Gastrocnemius medialis (tissue), 4 donors: ENCODE data around the gene ATXN7L1.

ENCODE experiments used
- CTCF ChIP-seq, 5 experiments: fragments of 450-650 bp in 3 of 5; fragments of 200-600 bp in 2 of 5; sonication (generic) in 2 of 5; IDR thresholded peaks in 4 of 5; conservative IDR thresholded peaks in 1 of 5; 1 replicate in 4 of 5; 2 replicates in 1 of 5; pipeline ENCODE4 v1.5.1; 2016 to 2019; ENCODE audit warnings: antibody characterized with exemption in 5 of 5, mild to moderate bottlenecking in 3 of 5, moderate library complexity in 3 of 5
- POLR2A ChIP-seq, 2 donors: fragments of 450-650 bp; IDR thresholded peaks; one replicate each; pipeline ENCODE4 v1.6.1; 2017; ENCODE audit warnings: antibody characterized with exemption in 2 of 2, mild to moderate bottlenecking in 2 of 2, moderate library complexity in 2 of 2

- TF ChIP-seq CTCF (IDR thresholded peaks at IDR 0.05 in 4 of 5, conservative IDR thresholded peaks at IDR 0.05 in 1 of 5) (no peak), POLR2A (IDR thresholded peaks at IDR 0.05) (no peak)
These were observed 236.5 kb downstream of the ATXN7L1 start for GRCh38 chr7:105639667-105640493.
